Spleen (tissue), 7 donors: ENCODE data around the gene TRMT2B.

Experiments
- CTCF ChIP-seq, 11 experiments: fragments of 200-600 bp in 7 of 11; fragments of 450-650 bp in 4 of 11; sonication (generic) in 4 of 11; IDR thresholded peaks in 8 of 11; conservative IDR thresholded peaks in 3 of 11; 1 replicate in 7 of 11; 2 replicates in 4 of 11; pipeline versions ENCODE4 v1.4.0 to v1.8.0; 2016 to 2021; ENCODE audit warnings: antibody characterized with exemption in 11 of 11, inconsistent platforms in 4 of 11, mild to moderate bottlenecking in 1 of 11
- POLR2A ChIP-seq, 3 donors: fragments of 450-650 bp; IDR thresholded peaks; one replicate each; pipeline ENCODE4 v1.5.1; 2017; ENCODE audit warnings: antibody characterized with exemption in 3 of 3, mild to moderate bottlenecking in 1 of 3
- POLR2AphosphoS5 ChIP-seq, 3 donors: sonication (generic); formaldehyde crosslinking; IDR thresholded peaks; one replicate each; pipeline ENCODE4 v1.5.1; 2017; ENCODE audit warnings: antibody characterized with exemption in 3 of 3
- donor health status: DM: no; HTN: no; CAD: no; lungs with moderate emphysema.
- donor health status: DM: no; HTN: no; CAD: no.
- donor health status: DM: no; HTN: no; CAD: no.

- TF ChIP-seq POLR2A (IDR thresholded peaks at IDR 0.05): no peak
- no peak for TF ChIP-seq CTCF (IDR thresholded peaks at IDR 0.05 in 8 of 11, conservative IDR thresholded peaks at IDR 0.05 in 3 of 11)
- TF ChIP-seq POLR2AphosphoS5 (IDR thresholded peaks at IDR 0.05): no peak
Measured at GRCh38 chrX:100969408-100969807, 82.5 kb downstream of the TRMT2B start, which contains the start of gene ARL13A.
